ENCODE data around the gene PDLIM1.

The PDLIM1 gene

DNA sequence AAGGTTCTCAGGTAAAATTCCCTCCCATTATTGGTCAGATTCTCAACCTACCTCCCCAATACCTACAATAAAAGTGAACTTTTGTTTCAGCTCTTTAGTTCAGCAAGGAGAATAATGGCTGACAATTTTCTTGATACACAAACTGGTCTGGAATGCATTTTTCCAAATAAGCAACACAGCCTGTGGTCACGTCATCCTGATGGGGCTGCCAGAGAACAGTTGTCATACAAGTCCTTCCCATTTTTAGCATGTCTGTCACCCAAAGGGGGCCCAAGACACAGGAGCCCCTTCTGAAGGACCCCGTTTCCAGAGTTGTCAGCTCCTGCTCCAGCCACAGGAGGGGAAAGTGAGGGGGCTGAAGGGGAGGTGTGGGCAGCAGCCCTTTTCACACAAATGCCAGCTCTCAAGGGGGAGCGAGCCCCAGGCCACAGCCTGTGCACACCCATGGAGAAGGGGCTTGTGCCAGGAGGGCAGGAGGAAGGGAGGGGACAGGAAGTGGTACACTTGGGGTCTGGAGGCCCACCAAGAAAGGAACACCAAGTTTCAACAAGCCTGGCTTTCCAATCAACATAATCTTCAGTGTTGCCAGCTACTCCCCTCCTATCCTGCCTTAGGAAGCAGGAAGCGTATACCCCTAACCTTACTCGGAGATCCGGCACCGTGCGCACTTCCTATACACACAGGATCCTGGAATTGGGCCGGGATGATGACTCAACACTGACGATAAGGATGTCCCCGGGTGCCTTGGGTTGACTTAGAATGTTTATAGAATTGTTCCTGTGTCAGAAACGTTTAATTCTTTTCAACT, 43.4 kb upstream of the PDLIM1 start:
- H3K36me3 ChIP-seq (ENCODE audit: insufficient read depth, low read length): no peaks in the 10 kb centered on the region
- H3K9me3 ChIP-seq (ENCODE audit: insufficient read depth, low read depth, low read length): no peaks in the 10 kb centered on the region
- H4K20me1 ChIP-seq (ENCODE audit: insufficient read depth, low read length, poor library complexity, severe bottlenecking): no peaks in the 10 kb centered on the region
- no peak overlapping the region for H3K4me3 ChIP-seq (ENCODE audit: low read length, poor library complexity, severe bottlenecking)
- H3K9me2 ChIP-seq (replicated peaks; ENCODE audit: low read depth, low read length): no peaks in the 10 kb centered on the region
- peak overlapping the region; percentile 11 for H3K9ac ChIP-seq (ENCODE audit: low read depth, low read length, poor library complexity, severe bottlenecking)
- H3F3A ChIP-seq (ENCODE audit: low read depth): no peaks in the 10 kb centered on the region
- TF ChIP-seq CTCF (conservative IDR thresholded peaks at IDR 0.05; ENCODE audit: low read length) (no peak), EZH2phosphoT487 (IDR thresholded peaks at IDR 0.05; ENCODE audit: borderline replicate concordance) (no peak)
- H3K4me1 ChIP-seq (ENCODE audit: insufficient read depth, low read length, poor library complexity, severe bottlenecking): peaks cover 20% of the 10 kb centered on the region
- peak overlapping the region; percentile 37 for H2AFZ ChIP-seq (ENCODE audit: low read length)
- peak overlapping the region; percentile 19 for H3K4me2 ChIP-seq (ENCODE audit: low read depth, low read length, poor library complexity, severe bottlenecking)
- H3K27me3 ChIP-seq (ENCODE audit: insufficient read depth, low read length, poor library complexity, severe bottlenecking): no peaks in the 10 kb centered on the region
- H3K79me2 ChIP-seq (ENCODE audit: insufficient read depth, low read length): no peaks in the 10 kb centered on the region

GRCh38 chr10:95332666-95333249, 42.0 kb upstream of the PDLIM1 start:
- Histone ChIP-seq H3K4me3 (ENCODE audit: low read length, poor library complexity, severe bottlenecking) (no peak overlapping the region), H4K20me1 (ENCODE audit: insufficient read depth, low read length, poor library complexity, severe bottlenecking) (no peaks in the 10 kb centered on the region), H2AFZ (ENCODE audit: low read length) (no peak overlapping the region), H3K27me3 (ENCODE audit: insufficient read depth, low read length, poor library complexity, severe bottlenecking) (no peaks in the 10 kb centered on the region), H3K79me2 (ENCODE audit: insufficient read depth, low read length) (no peaks in the 10 kb centered on the region), H3F3A (ENCODE audit: low read depth) (no peaks in the 10 kb centered on the region), H3K4me1 (ENCODE audit: insufficient read depth, low read length, poor library complexity, severe bottlenecking) (peaks cover 27% of the 10 kb centered on the region), H3K9me3 (ENCODE audit: insufficient read depth, low read depth, low read length) (no peaks in the 10 kb centered on the region), H3K4me2 (ENCODE audit: low read depth, low read length, poor library complexity, severe bottlenecking) (no peak overlapping the region), H3K9me2 (replicated peaks; ENCODE audit: low read depth, low read length) (no peaks in the 10 kb centered on the region), H3K36me3 (ENCODE audit: insufficient read depth, low read length) (no peaks in the 10 kb centered on the region), H3K9ac (ENCODE audit: low read depth, low read length, poor library complexity, severe bottlenecking) (no peak overlapping the region)
- TF ChIP-seq EZH2phosphoT487 (IDR thresholded peaks at IDR 0.05; ENCODE audit: borderline replicate concordance) (no peak), CTCF (conservative IDR thresholded peaks at IDR 0.05; ENCODE audit: low read length) (no peak)

DNA sequence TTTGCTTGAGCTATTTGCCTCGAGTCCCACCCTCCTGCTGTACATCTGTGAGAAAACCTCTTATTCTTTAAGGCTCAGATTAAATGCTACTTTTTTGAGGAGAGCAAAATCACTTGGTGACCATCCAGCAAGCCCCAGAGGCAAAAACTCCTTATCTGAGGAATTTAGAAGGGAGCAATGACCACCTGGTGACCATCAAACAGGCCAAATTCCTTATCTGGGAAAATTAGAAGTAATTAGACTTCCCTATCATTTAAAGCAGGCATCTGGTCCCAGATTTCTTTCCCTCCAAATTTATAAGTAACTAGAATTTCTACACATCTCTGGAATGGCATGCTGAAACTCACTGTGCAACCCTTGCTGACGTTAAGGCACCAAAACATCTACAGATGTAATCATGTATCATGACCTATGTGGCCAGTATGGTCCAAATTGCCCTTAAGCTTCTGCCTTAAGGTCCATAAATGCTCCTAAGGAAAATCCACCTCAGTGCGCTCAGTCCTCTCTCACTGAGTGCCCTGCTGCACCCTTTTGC, 40.9 kb upstream of the PDLIM1 start:
- TF ChIP-seq CTCF (conservative IDR thresholded peaks at IDR 0.05; ENCODE audit: low read length) (no peak), EZH2phosphoT487 (IDR thresholded peaks at IDR 0.05; ENCODE audit: borderline replicate concordance) (no peak)
- peaks cover 34% of the 10 kb centered on the region for H3K4me1 ChIP-seq (ENCODE audit: insufficient read depth, low read length, poor library complexity, severe bottlenecking)

More for the DNA sequence above, 40.9 kb upstream of the PDLIM1 start:
- H3K36me3 ChIP-seq (ENCODE audit: insufficient read depth, low read length): no peaks in the 10 kb centered on the region
- H3K79me2 ChIP-seq (ENCODE audit: insufficient read depth, low read length): no peaks in the 10 kb centered on the region
- H3K9me3 ChIP-seq (ENCODE audit: insufficient read depth, low read depth, low read length): no peaks in the 10 kb centered on the region
- no peak overlapping the region for H2AFZ ChIP-seq (ENCODE audit: low read length)
- no peak overlapping the region for H3K4me2 ChIP-seq (ENCODE audit: low read depth, low read length, poor library complexity, severe bottlenecking)
- no peaks in the 10 kb centered on the region for H4K20me1 ChIP-seq (ENCODE audit: insufficient read depth, low read length, poor library complexity, severe bottlenecking)
- H3F3A ChIP-seq (ENCODE audit: low read depth): no peaks in the 10 kb centered on the region
- H3K9ac ChIP-seq (ENCODE audit: low read depth, low read length, poor library complexity, severe bottlenecking): no peak overlapping the region
- no peaks in the 10 kb centered on the region for H3K27me3 ChIP-seq (ENCODE audit: insufficient read depth, low read length, poor library complexity, severe bottlenecking)
- no peaks in the 10 kb centered on the region for H3K9me2 ChIP-seq (replicated peaks; ENCODE audit: low read depth, low read length)
- no peak overlapping the region for H3K4me3 ChIP-seq (ENCODE audit: low read length, poor library complexity, severe bottlenecking)
